Thymus (tissue), 11 donors: Measurements from ENCODE around the gene PUS1. TPM values are rescaled to one million over a fixed set of nuclear protein-coding genes. Genes with fewer than 3 reads are reported as not detected.
A peak's percentile ranks its signal among the peaks of the same experiment; 100 is the strongest.

Source experiments
- DNase-seq, 9 donors: peaks; one replicate each; pipeline ENCODE4 v3.0.0-alpha.2; 2013; ENCODE audit warnings: low spot score in 9 of 9, low read depth in 6 of 9, missing footprints in 1 of 9
- H3K27ac ChIP-seq, 2 donors: one replicate each; pipeline ENCODE4 v1.5.1; 2013; ENCODE audit warnings: control low read depth in 1 of 2, low read depth in 1 of 2, low read length in 1 of 2, mild to moderate bottlenecking in 1 of 2, moderate library complexity in 1 of 2
- H3K27me3 ChIP-seq, 2 donors: one replicate each; pipeline ENCODE4 v1.5.1; 2013; ENCODE audit warnings: low read length in 1 of 2; ENCODE audit not compliant: control insufficient read depth in 2 of 2, insufficient read depth in 1 of 2
- H3K36me3 ChIP-seq, 2 donors: one replicate each; pipeline ENCODE4 v1.5.1; 2013; ENCODE audit warnings: low read length in 1 of 2, mild to moderate bottlenecking in 1 of 2, moderate library complexity in 1 of 2; ENCODE audit not compliant: control insufficient read depth in 2 of 2, insufficient read depth in 2 of 2
- H3K4me1 ChIP-seq, 2 donors: one replicate each; pipeline ENCODE4 v1.5.1; 2013; ENCODE audit warnings: low read length in 2 of 2; ENCODE audit not compliant: control insufficient read depth in 2 of 2, insufficient read depth in 2 of 2
- H3K4me3 ChIP-seq, 2 donors: one replicate each; pipeline ENCODE4 v1.5.1; 2013; ENCODE audit warnings: low read length in 2 of 2, control low read depth in 1 of 2, mild to moderate bottlenecking in 1 of 2
- H3K9me3 ChIP-seq, 2 donors: one replicate each; pipeline ENCODE4 v1.5.1; 2013; ENCODE audit warnings: low read length in 1 of 2, mild to moderate bottlenecking in 1 of 2; ENCODE audit not compliant: control insufficient read depth in 2 of 2, insufficient read depth in 1 of 2
- WGBS: extraction: QIAGEN DNeasy Blood & Tissue Kit; methylation state at CpG from one replicate; pipeline ENCODE4 v1.1.7; 2013; 5-methylcytosine and 5-hydroxymethylcytosine counted together
- polyA plus RNA-seq: library from polyadenylated mRNA; stranded (reverse); fragments of 200-250 nt; gene quantifications from one replicate; pipeline ENCODE4 v1.2.3, GENCODE V29; 2013
- total RNA-seq: library from RNA; stranded (reverse); fragments of 120-200 nt; gene quantifications from one replicate; pipeline ENCODE4 v1.2.4, GENCODE V29; 2013
- donor health status: healthy.

The PUS1 gene
- total and polyA plus RNA-seq, 2 donors = 9.5 to 30.0 TPM

- Histone ChIP-seq H3K4me3 (peak overlapping the region in 1 of 2 donors; percentile 93), H3K4me1 (peaks cover 24 to 27% of the 10 kb centered on the region in 2 donors), H3K9me3 (peaks cover 0 to 2% of the 10 kb centered on the region in 2 donors), H3K27ac (no peak overlapping the region), H3K36me3 (peaks cover 0 to 5% of the 10 kb centered on the region in 2 donors), H3K27me3 (peaks cover 0 to 4% of the 10 kb centered on the region in 2 donors)
- WGBS = 49% methylated on average over 19 of the region's 19 CpGs
- peak in 1 of 9 donors; percentile 13 for DNase-seq
These were observed 35.3 kb upstream of the PUS1 start for GRCh38 chr12:131893605-131894312.

GRCh38 chr12:131894313-131894860 is 34.7 kb upstream of the PUS1 start, which contains the start of gene ULK1:
Gene ULK1, plus strand, starts transcription at chr12:131894622. Its CDS starts 380 bp downstream, at chr12:131895002.
- Histone ChIP-seq H3K9me3 (peaks cover 0 to 2% of the 10 kb centered on the region in 2 donors), H3K36me3 (peaks cover 0 to 5% of the 10 kb centered on the region in 2 donors), H3K27ac (peak within 1 kb of the TSS; percentile 71 to 91), H3K4me1 (peaks cover 24 to 29% of the 10 kb centered on the region in 2 donors), H3K27me3 (no peaks in the 10 kb centered on the region), H3K4me3 (peak within 1 kb of the TSS; percentile 73 to 93)
- WGBS = under 1% methylated on average over 64 of the region's 64 CpGs
- DNase-seq = peak; percentile 58 to 95 (median 88)

GRCh38 chr12:131894981-131895639 is 34.0 kb upstream of the PUS1 start:
- Histone ChIP-seq H3K27ac (peak overlapping the region; percentile 71 to 89), H3K36me3 (peaks cover 0 to 5% of the 10 kb centered on the region in 2 donors), H3K4me1 (peaks cover 24 to 34% of the 10 kb centered on the region in 2 donors), H3K27me3 (no peaks in the 10 kb centered on the region), H3K9me3 (peaks cover 0 to 2% of the 10 kb centered on the region in 2 donors), H3K4me3 (peak overlapping the region; percentile 73 to 93)
- DNase-seq = no peak
- 2% methylated on average over 54 of the region's 54 CpGs for WGBS

GRCh38 chr12:131895640-131896079 is 33.4 kb upstream of the PUS1 start:
- Histone ChIP-seq H3K4me3 (peak overlapping the region; percentile 73 to 93), H3K4me1 (peaks cover 24 to 34% of the 10 kb centered on the region in 2 donors), H3K36me3 (peaks cover 5% of the 10 kb centered on the region in 2 donors), H3K27ac (peak overlapping the region; percentile 71 to 89), H3K9me3 (peaks cover 0 to 2% of the 10 kb centered on the region in 2 donors), H3K27me3 (no peaks in the 10 kb centered on the region)
- 2% methylated on average over 12 of the region's 12 CpGs for WGBS
- peak in 3 of 9 donors; percentile 21 to 58 (median 29) for DNase-seq

- 5% methylated on average over 39 of the region's 39 CpGs for WGBS
These were observed 32.8 kb upstream of the PUS1 start for GRCh38 chr12:131896080-131896810.

GRCh38 chr12:131896811-131897270 is 32.2 kb upstream of the PUS1 start:
- Histone ChIP-seq H3K27me3 (no peaks in the 10 kb centered on the region), H3K27ac (peak overlapping the region; percentile 67 to 89), H3K4me1 (peaks cover 24 to 34% of the 10 kb centered on the region in 2 donors), H3K4me3 (peak overlapping the region; percentile 73 to 93), H3K9me3 (peaks cover 0 to 2% of the 10 kb centered on the region in 2 donors), H3K36me3 (peaks cover 9 to 13% of the 10 kb centered on the region in 2 donors)
- DNase-seq = peak in 3 of 9 donors; percentile 39 to 64 (median 60)
- 8% methylated on average over 14 of the region's 14 CpGs for WGBS

More at GRCh38 chr12:131896080-131896810, 32.8 kb upstream of the PUS1 start:
- Histone ChIP-seq H3K9me3 (peaks cover 0 to 2% of the 10 kb centered on the region in 2 donors), H3K36me3 (peaks cover 5 to 7% of the 10 kb centered on the region in 2 donors), H3K27ac (peak overlapping the region; percentile 71 to 89), H3K4me1 (peaks cover 24 to 34% of the 10 kb centered on the region in 2 donors), H3K4me3 (peak overlapping the region; percentile 73 to 93), H3K27me3 (no peaks in the 10 kb centered on the region)
- peak in 4 of 9 donors; percentile 47 to 70 (median 50) for DNase-seq

GRCh38 chr12:131897276-131897675 is 31.8 kb upstream of the PUS1 start:
- peaks cover 11 to 14% of the 10 kb centered on the region in 2 donors for H3K36me3 ChIP-seq
- peaks cover 24 to 35% of the 10 kb centered on the region in 2 donors for H3K4me1 ChIP-seq
- H3K9me3 ChIP-seq = peaks cover 0 to 2% of the 10 kb centered on the region in 2 donors
- 68% methylated on average over 18 of the region's 18 CpGs for WGBS
- no peak overlapping the region for H3K27ac ChIP-seq
- peak overlapping the region in 1 of 2 donors; percentile 93 for H3K4me3 ChIP-seq
- DNase-seq = no peak
- no peaks in the 10 kb centered on the region for H3K27me3 ChIP-seq

- H3K27me3 ChIP-seq = no peaks in the 10 kb centered on the region
- whole genome bisulfite sequencing = 72% methylated on average over 9 of the region's 9 CpGs
- no peak overlapping the region for H3K27ac ChIP-seq
- no peak overlapping the region for H3K4me3 ChIP-seq
- H3K9me3 ChIP-seq = peaks cover 0 to 2% of the 10 kb centered on the region in 2 donors
- H3K4me1 ChIP-seq = peaks cover 24 to 40% of the 10 kb centered on the region in 2 donors
- peaks cover 11 to 14% of the 10 kb centered on the region in 2 donors for H3K36me3 ChIP-seq
- peak in 2 of 9 donors; percentile 28 to 41 for DNase-seq
These were observed 31.2 kb upstream of the PUS1 start for GRCh38 chr12:131897875-131898274.
